Glutamatergic neuron (in vitro differentiated cells): ENCODE results near the gene PRKACB. TPM values are rescaled to one million over a fixed set of nuclear protein-coding genes. Genes with fewer than 3 reads are reported as not detected.

ENCODE experiments used
- DNase-seq: peaks from one replicate; pipeline ENCODE4 v3.0.0; 2022
- H3K27ac Mint-ChIP-seq: one replicate; pipeline ENCODE4 v1.8.0; 2020; ENCODE audit warnings: mild to moderate bottlenecking, mixed read lengths, inconsistent platforms; ENCODE audit not compliant: unreplicated experiment
- H3K27me3 Mint-ChIP-seq: one replicate; pipeline ENCODE4 v1.8.0; 2020; ENCODE audit warnings: mild to moderate bottlenecking, moderate library complexity, mixed read lengths, inconsistent platforms; ENCODE audit not compliant: unreplicated experiment
- H3K36me3 Mint-ChIP-seq: one replicate; pipeline ENCODE4 v1.8.0; 2020; ENCODE audit warnings: mild to moderate bottlenecking, mixed read lengths, inconsistent platforms; ENCODE audit not compliant: unreplicated experiment
- H3K4me1 Mint-ChIP-seq: one replicate; pipeline ENCODE4 v1.8.0; 2020; ENCODE audit warnings: mild to moderate bottlenecking, low read depth, mixed read lengths, inconsistent platforms; ENCODE audit not compliant: unreplicated experiment
- H3K4me3 Mint-ChIP-seq: one replicate; pipeline ENCODE4 v1.8.0; 2020; ENCODE audit warnings: mild to moderate bottlenecking, mixed read lengths, inconsistent platforms; ENCODE audit not compliant: unreplicated experiment
- H3K9me3 Mint-ChIP-seq: one replicate; pipeline ENCODE4 v1.8.0; 2020; ENCODE audit warnings: mild to moderate bottlenecking, moderate library complexity, mixed read lengths, inconsistent platforms; ENCODE audit not compliant: unreplicated experiment
- CTCF ChIP-seq: fragments of 200-600 bp; sonication (generic); IDR thresholded peaks from one replicate; pipeline ENCODE4 v1.5.0; 2021; ENCODE audit not compliant: partially characterized antibody, unreplicated experiment
- long read RNA-seq: library from polyadenylated mRNA; unstranded; transcript quantifications from one replicate; pipeline ENCODE4 v2.0.0, GENCODE V29; 2020; ENCODE audit not compliant: unreplicated experiment
- total RNA-seq: library from RNA; stranded (reverse); fragmentation: NEBNext Ultra II Directional; extraction: Animal tissue kit (Norgen Biotek cat#: 25700); gene quantifications from one replicate; pipeline ENCODE4 v1.2.1, GENCODE V29; 2021; ENCODE audit not compliant: unreplicated experiment

PRKACB gene
- 11.2 TPM for total RNA-seq
- long read RNA-seq, partial matches to known transcripts: 0 of 1 reads
- long read RNA-seq, other reads (novel, unspliced or antisense): 1 of 1 reads

- Mint-ChIP-seq H3K27me3 (no peaks in the 10 kb centered on the region), H3K36me3 (no peaks in the 10 kb centered on the region), H3K9me3 (no peaks in the 10 kb centered on the region), H3K27ac (no peak within 1 kb of the TSS), H3K4me3 (no peak within 1 kb of the TSS), H3K4me1 (peaks cover 6% of the 10 kb centered on the region)
- DNase-seq: no peak
- no peak for TF ChIP-seq CTCF
Observed at GRCh38 chr1:84143796-84144565, at the start of gene PRKACB. PRKACB (plus strand) TSS chr1:84144271; CDS start chr1:84144362, 91 bp downstream.

DNA sequence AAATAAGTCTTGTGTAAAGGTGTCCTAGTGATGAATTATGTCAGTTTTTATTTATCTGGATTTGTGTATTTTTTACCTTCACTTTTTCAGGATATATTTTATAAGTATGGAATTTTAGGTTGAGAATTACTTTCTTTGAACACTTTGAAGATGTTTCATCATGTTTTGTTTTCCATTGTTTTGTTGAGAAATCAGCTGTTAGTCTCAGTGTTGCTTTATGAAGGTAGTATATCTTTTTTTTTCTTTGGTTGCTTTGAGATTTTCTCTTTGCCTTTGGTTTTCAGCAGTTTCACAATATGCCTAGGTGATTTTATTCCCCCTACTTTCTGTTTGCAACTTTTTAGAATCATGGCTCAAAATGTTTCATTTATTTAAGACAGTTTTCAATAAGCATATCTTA is 48.8 kb upstream of the PRKACB start:
- no peak overlapping the region for H3K27ac Mint-ChIP-seq
- no peak for DNase-seq
- H3K27me3 Mint-ChIP-seq: no peaks in the 10 kb centered on the region
- no peaks in the 10 kb centered on the region for H3K36me3 Mint-ChIP-seq
- H3K9me3 Mint-ChIP-seq: no peaks in the 10 kb centered on the region
- no peak overlapping the region for H3K4me3 Mint-ChIP-seq
- TF ChIP-seq CTCF: no peak
- H3K4me1 Mint-ChIP-seq: no peaks in the 10 kb centered on the region

DNA sequence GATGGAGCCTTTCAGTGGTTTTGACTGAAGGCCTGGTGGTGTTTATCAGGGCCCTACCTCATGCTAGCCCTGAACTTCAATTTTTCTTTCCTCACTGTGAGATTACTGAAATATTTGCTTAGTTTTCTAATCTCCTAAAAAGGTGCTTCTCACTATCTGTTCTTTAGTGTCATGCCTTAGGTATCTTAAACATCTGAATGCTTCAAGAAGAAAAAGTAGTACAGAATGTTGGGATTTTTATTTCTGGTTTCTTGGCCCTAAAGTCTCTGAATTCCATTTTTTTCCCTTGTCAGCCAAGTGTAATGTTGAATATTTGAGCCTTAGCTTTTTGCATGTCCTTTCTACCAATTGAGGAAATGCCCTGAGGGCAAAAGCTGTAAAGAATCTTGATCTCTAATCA is 47.9 kb upstream of the PRKACB start:
- Mint-ChIP-seq H3K27me3 (no peaks in the 10 kb centered on the region), H3K36me3 (no peaks in the 10 kb centered on the region), H3K27ac (no peak overlapping the region), H3K4me1 (no peaks in the 10 kb centered on the region), H3K9me3 (no peaks in the 10 kb centered on the region), H3K4me3 (no peak overlapping the region)
- TF ChIP-seq CTCF: no peak
- DNase-seq: no peak

DNA sequence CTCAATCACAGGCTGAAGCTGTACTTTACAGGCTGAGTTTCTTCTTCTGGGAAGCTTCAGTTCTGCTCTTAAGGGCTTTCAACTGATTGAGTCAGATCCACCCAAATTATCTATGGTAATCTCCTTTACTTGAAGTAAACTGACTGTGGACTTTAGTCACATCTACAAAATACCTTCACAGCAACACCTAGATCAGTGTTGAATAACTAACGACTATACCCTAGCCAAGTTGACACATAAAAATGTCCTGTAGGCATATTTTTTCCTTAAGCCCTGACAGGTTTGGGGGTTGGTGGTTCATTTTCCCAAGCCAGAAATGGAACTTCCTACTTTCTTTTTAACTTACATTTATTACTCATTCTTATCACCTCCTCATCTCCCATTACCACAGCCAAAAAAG is 42.9 kb upstream of the PRKACB start:
- H3K4me1 Mint-ChIP-seq: peaks cover 12% of the 10 kb centered on the region

More for the DNA sequence above, 42.9 kb upstream of the PRKACB start:
- Mint-ChIP-seq H3K9me3 (no peaks in the 10 kb centered on the region), H3K27me3 (peaks cover 3% of the 10 kb centered on the region), H3K27ac (no peak overlapping the region), H3K4me3 (no peak overlapping the region), H3K36me3 (no peaks in the 10 kb centered on the region)
- TF ChIP-seq CTCF: no peak
- no peak for DNase-seq
